Keratinocyte (primary cell): Measurements from ENCODE around the gene RAD18. TPM values are rescaled to one million over a fixed set of nuclear protein-coding genes. Genes with fewer than 3 reads are reported as not detected.

ENCODE experiments used
- DNase-seq: peaks from one replicate; pipeline ENCODE4 v3.0.0-alpha.2; 2011; ENCODE audit warnings: low read depth, missing footprints, low spot score
- FAIRE-seq: peaks from 2 replicates; lab custom pipeline; 2011; peaks lifted over from hg19 to GRCh38; lab: Jason Lieb, UNC
- H2AFZ ChIP-seq: 2 replicates; pipeline ENCODE4 v1.6.0; 2012; ENCODE audit warnings: low read length, control low read depth, inconsistent platforms; ENCODE audit not compliant: control insufficient read depth
- H3K27ac ChIP-seq: 2 replicates; pipeline ENCODE4 v1.5.1; 2011; ENCODE audit warnings: low read length; ENCODE audit not compliant: control insufficient read depth, insufficient read depth
- H3K27me3 ChIP-seq: 3 replicates; pipeline ENCODE4 v1.6.0; 2011; ENCODE audit warnings: low read length; ENCODE audit not compliant: control insufficient read depth, insufficient read depth; ENCODE audit errors: extremely low read depth
- H3K36me3 ChIP-seq, 2 experiments: 2 replicates in 1 of 2; 3 replicates in 1 of 2; pipeline ENCODE4 v1.5.1; 2011; ENCODE audit warnings: low read length in 2 of 2, mild to moderate bottlenecking in 1 of 2; ENCODE audit not compliant: control insufficient read depth in 2 of 2, insufficient read depth in 2 of 2; ENCODE audit errors: extremely low read depth in 1 of 2
- H3K4me1 ChIP-seq: 3 replicates; pipeline ENCODE4 v1.5.1; 2011; ENCODE audit warnings: low read length; ENCODE audit not compliant: control insufficient read depth, insufficient read depth; ENCODE audit errors: extremely low read depth
- H3K4me2 ChIP-seq: 3 replicates; pipeline ENCODE4 v1.6.0; 2011; ENCODE audit warnings: low read depth, low read length; ENCODE audit not compliant: control insufficient read depth, insufficient read depth; ENCODE audit errors: extremely low read depth
- H3K4me3 ChIP-seq, 3 experiments: fragments of 200-600 bp in 1 of 3; sonication (generic) in 1 of 3; 2 replicates in 2 of 3; 3 replicates in 1 of 3; pipeline ENCODE4 v1.5.1; 2011 to 2016; ENCODE audit warnings: low read length in 3 of 3, mild to moderate bottlenecking in 3 of 3, control low read depth in 2 of 3, inconsistent platforms in 1 of 3, low read depth in 1 of 3, mixed read lengths in 1 of 3, mixed run types in 1 of 3, moderate library complexity in 1 of 3; ENCODE audit not compliant: control insufficient read depth in 2 of 3, insufficient read depth in 2 of 3; ENCODE audit errors: extremely low read depth in 1 of 3
- H3K79me2 ChIP-seq: 2 replicates; pipeline ENCODE4 v1.6.0; 2012; ENCODE audit warnings: low read length; ENCODE audit not compliant: control insufficient read depth, insufficient read depth
- H3K9ac ChIP-seq: 3 replicates; pipeline ENCODE4 v1.6.0; 2011; ENCODE audit warnings: low read length; ENCODE audit not compliant: control insufficient read depth, insufficient read depth; ENCODE audit errors: extremely low read depth
- H3K9me1 ChIP-seq: 3 replicates; pipeline ENCODE4 v1.6.0; 2011; ENCODE audit warnings: low read length; ENCODE audit not compliant: control insufficient read depth, insufficient read depth; ENCODE audit errors: extremely low read depth
- H3K9me3 ChIP-seq: 2 replicates; pipeline ENCODE4 v1.5.1; 2012; ENCODE audit warnings: low read depth, low read length; ENCODE audit not compliant: control insufficient read depth
- H4K20me1 ChIP-seq: 3 replicates; pipeline ENCODE4 v1.6.0; 2011; ENCODE audit warnings: low read length; ENCODE audit not compliant: control insufficient read depth, insufficient read depth; ENCODE audit errors: extremely low read depth
- EZH2 ChIP-seq: IDR thresholded peaks from one replicate; pipeline ENCODE4 v1.6.1; 2012; ENCODE audit warnings: inconsistent platforms, mild to moderate bottlenecking, low read length, moderate library complexity
- dilution Hi-C: fragments of 300-500 bp; cut with MboI; formaldehyde crosslinking; loops from one replicate; pipeline ENCODE4 v1.7.0; 2020; ENCODE audit warnings: low sequenced_read_pairs; ENCODE audit not compliant: extremely low pct_ligation_motif_present
- polyA plus RNA-seq, 5 experiments: library from polyadenylated mRNA; depleted of rRNA in 3 of 5; stranded (reverse) in 3 of 5; stranded (forward) in 1 of 5; unstranded in 1 of 5; fragments of >200 nt; gene quantifications; 1 replicate in 1 of 5; 2 replicates in 3 of 5; 3 replicates in 1 of 5; pipeline versions ENCODE4 v1.2.1 to v1.2.3, GENCODE V29; 2011 to 2012; ENCODE audit warnings: missing spikeins in 2 of 5, low read depth in 1 of 5, low replicate concordance in 1 of 5
- TF ChIP-seq, protein P1 (sequence below), 3 experiments: IDR thresholded peaks in 1 of 3; conservative IDR thresholded peaks in 1 of 3; optimal IDR thresholded peaks in 1 of 3; 2 replicates in 2 of 3; 3 replicates in 1 of 3; pipeline versions ENCODE3 to v1.5.1; 2011; ENCODE audit warnings: low read length in 3 of 3, mild to moderate bottlenecking in 3 of 3, moderate library complexity in 2 of 3, control low read depth in 1 of 3, inconsistent platforms in 1 of 3; ENCODE audit not compliant: insufficient read depth in 2 of 3; ENCODE audit errors: extremely low read depth in 1 of 3

RAD18 gene
- polyA plus RNA-seq, 1 donor (not counting 4 experiments of a cell fraction or from before 2014, with no cell fraction given): 16.0 TPM

DNA sequence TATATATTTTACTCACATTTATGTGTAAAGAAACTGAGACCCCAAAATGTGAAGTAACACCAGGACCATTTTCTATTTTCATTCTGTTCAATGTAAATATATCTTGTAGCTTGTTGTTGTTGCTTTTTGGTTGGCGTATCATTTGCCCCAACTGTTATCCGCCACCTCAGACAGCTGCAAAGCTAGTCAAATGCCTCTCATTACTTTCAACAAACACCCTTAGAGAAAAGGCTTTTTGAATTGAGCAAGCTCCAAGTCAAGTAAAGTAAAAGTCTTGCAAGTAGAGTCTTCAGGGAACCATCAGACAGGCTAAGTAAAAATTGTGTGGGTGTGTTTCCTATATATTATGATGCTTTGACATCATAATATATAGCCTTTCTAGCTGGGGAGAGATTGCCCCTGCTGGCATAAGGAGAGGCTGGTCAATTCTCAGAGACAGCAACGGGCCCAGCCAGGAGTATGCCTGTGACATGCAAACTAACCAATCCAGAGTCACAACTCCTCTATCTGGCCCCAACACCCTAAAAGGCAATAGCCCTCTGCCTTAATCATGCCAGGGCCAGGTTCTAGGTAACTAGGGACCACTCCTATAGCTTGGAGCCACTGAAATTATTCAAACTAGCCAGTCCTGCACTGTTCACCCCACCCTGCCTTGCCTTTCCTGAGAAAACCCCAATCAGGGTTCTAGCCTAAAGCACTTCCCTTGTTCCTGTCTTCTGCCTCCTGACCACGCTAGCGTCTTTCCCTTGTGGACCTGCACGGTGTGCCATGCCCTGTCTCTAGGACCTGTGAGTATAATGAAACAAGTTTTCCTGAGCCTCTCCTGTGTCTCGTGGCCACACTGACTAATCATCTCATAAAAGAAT, 75.6 kb downstream of the RAD18 start:
- Histone ChIP-seq H3K9ac (no peak overlapping the region), H3K9me3 (no peaks in the 10 kb centered on the region), H3K4me3 (no peak overlapping the region), H3K4me1 (no peaks in the 10 kb centered on the region), H3K9me1 (no peaks in the 10 kb centered on the region), H3K79me2 (no peaks in the 10 kb centered on the region), H2AFZ (no peak overlapping the region), H3K27me3 (no peaks in the 10 kb centered on the region), H4K20me1 (no peaks in the 10 kb centered on the region), H3K27ac (no peak overlapping the region), H3K4me2 (no peak overlapping the region), H3K36me3 (peaks cover 0 to 3% of the 10 kb centered on the region in 2 experiments)
- FAIRE-seq (no peak), DNase-seq (no peak)
- TF ChIP-seq, protein P1, sequence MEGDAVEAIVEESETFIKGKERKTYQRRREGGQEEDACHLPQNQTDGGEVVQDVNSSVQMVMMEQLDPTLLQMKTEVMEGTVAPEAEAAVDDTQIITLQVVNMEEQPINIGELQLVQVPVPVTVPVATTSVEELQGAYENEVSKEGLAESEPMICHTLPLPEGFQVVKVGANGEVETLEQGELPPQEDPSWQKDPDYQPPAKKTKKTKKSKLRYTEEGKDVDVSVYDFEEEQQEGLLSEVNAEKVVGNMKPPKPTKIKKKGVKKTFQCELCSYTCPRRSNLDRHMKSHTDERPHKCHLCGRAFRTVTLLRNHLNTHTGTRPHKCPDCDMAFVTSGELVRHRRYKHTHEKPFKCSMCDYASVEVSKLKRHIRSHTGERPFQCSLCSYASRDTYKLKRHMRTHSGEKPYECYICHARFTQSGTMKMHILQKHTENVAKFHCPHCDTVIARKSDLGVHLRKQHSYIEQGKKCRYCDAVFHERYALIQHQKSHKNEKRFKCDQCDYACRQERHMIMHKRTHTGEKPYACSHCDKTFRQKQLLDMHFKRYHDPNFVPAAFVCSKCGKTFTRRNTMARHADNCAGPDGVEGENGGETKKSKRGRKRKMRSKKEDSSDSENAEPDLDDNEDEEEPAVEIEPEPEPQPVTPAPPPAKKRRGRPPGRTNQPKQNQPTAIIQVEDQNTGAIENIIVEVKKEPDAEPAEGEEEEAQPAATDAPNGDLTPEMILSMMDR (optimal IDR thresholded peaks at IDR 0.05 in 1 of 3, IDR thresholded peaks at IDR 0.05 in 1 of 3, conservative IDR thresholded peaks at IDR 0.05 in 1 of 3; ENCODE audit: extremely low read depth in 1 of 3, insufficient read depth in 2 of 3, low read length in 3 of 3): no peak
- no peak for TF ChIP-seq EZH2
- dilution Hi-C loops: no loop called here

DNA sequence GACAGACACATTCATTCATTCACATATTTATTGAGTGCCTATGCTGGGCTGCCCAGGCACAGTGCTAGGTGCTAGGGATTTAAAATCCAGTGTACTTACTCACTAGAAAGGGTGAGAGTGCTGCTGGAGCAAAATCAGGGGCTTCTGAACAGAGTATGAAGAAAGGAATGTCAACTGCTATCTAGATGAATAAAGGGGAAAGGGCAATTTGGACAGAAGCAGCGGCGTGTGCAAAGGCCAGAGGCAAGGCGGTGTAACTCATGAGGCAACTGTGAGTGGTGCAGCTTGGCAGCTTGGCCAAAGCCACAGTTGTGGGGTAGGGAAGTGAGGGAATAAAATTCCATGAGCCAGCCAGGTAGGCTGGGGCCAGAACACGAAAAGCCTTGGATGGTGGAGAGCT, 76.7 kb downstream of the RAD18 start:
- Histone ChIP-seq H3K4me1 (no peaks in the 10 kb centered on the region), H3K79me2 (no peaks in the 10 kb centered on the region), H3K9me3 (no peaks in the 10 kb centered on the region), H4K20me1 (no peaks in the 10 kb centered on the region), H3K4me3 (no peak overlapping the region), H3K27me3 (no peaks in the 10 kb centered on the region), H2AFZ (no peak overlapping the region), H3K9me1 (no peaks in the 10 kb centered on the region), H3K36me3 (peaks cover 0 to 6% of the 10 kb centered on the region in 2 experiments), H3K4me2 (no peak overlapping the region), H3K27ac (no peak overlapping the region), H3K9ac (no peak overlapping the region)
- DNase-seq (no peak), FAIRE-seq (no peak)
- TF ChIP-seq, protein P1 (optimal IDR thresholded peaks at IDR 0.05 in 1 of 3, IDR thresholded peaks at IDR 0.05 in 1 of 3, conservative IDR thresholded peaks at IDR 0.05 in 1 of 3; ENCODE audit: extremely low read depth in 1 of 3, insufficient read depth in 2 of 3, low read length in 3 of 3): no peak
- no peak for TF ChIP-seq EZH2
- dilution Hi-C loops: no loop called here
